ENCODE data around the gene MOB3B. TPM values are rescaled to one million over a fixed set of nuclear protein-coding genes. Genes with fewer than 3 reads are reported as not detected.

MOB3B gene
- polyA plus RNA-seq, 1 of the 3 experiments (the other 2 are of a cell fraction), result 0.90 TPM

GRCh38 chr9:27520986-27521385 is 8.6 kb downstream of the MOB3B start:
- 87% methylated on average over 4 of the region's 4 CpGs for WGBS (ENCODE audit: low lambda C conversion rate)
- Histone ChIP-seq H3F3A (replicated peaks; ENCODE audit: insufficient read depth) (peaks cover 10% of the 10 kb centered on the region), H3K27ac (ENCODE audit: low read depth in 2 of 2, low read length in 1 of 2) (0 out of 4 replicates have a peak overlapping the region, but pooled peaks of 1 of the 2 experiments have one; percentile 69), H3K79me2 (ENCODE audit: insufficient read depth) (peaks cover 5% of the 10 kb centered on the region; the same call in 1 of the 2 replicates), H3K9me3 (no peaks in the 10 kb centered on the region), H3K4me3 (ENCODE audit: low read depth in 2 of 2, low read length in 1 of 2) (no peak overlapping the region), H3K9me2 (no peaks in the 10 kb centered on the region), H3K9ac (no peak overlapping the region), H3K36me3 (replicated peaks in 1 of 2; ENCODE audit: control insufficient read depth in 1 of 2, insufficient read depth in 2 of 2, low read length in 1 of 2) (no peaks in the 10 kb centered on the region), H3K4me1 (ENCODE audit: control insufficient read depth in 1 of 2, insufficient read depth in 2 of 2, low read depth in 1 of 2, low read length in 1 of 2) (peaks cover 0 to 2% of the 10 kb centered on the region in 2 experiments; a peak in 1 of 4 replicates), H2AFZ (ENCODE audit: low read depth) (no peak overlapping the region), H3K27me3 (ENCODE audit: insufficient read depth) (no peaks in the 10 kb centered on the region), H4K20me1 (ENCODE audit: insufficient read depth) (no peaks in the 10 kb centered on the region), H3K4me2 (no peak overlapping the region)
- ChIA-PET POLR2A (no interaction called here), CTCF (interaction anchor here (2.1 kb wide), 1 partner anchor 9 kb away, joined by 11 read pairs; the partner anchor contains the start of gene MOB3B)
- DNase-seq, result no peak
- TF ChIP-seq REST (IDR thresholded peaks at IDR 0.05; ENCODE audit: low read depth, low read length) (peak; percentile 75), EP300 (IDR thresholded peaks at IDR 0.05; ENCODE audit: borderline replicate concordance in 1 of 2, low read depth in 1 of 2, low read length in 1 of 2) (no peak), NRF1 (IDR thresholded peaks at IDR 0.05; ENCODE audit: low read depth, low read length) (no peak)

GRCh38 chr9:27519466-27520465 is 9.8 kb downstream of the MOB3B start:
- no peaks in the 10 kb centered on the region for H3K27me3 ChIP-seq (ENCODE audit: insufficient read depth)
- H3K36me3 ChIP-seq (replicated peaks in 1 of 2; ENCODE audit: control insufficient read depth in 1 of 2, insufficient read depth in 2 of 2, low read length in 1 of 2), result no peaks in the 10 kb centered on the region
- WGBS (ENCODE audit: low lambda C conversion rate), result 20% methylated on average over 10 of the region's 10 CpGs
- no peaks in the 10 kb centered on the region for H3K9me2 ChIP-seq
- CTCF ChIA-PET, result interaction anchor here (2.1 kb wide), 1 partner anchor 10 kb away, joined by 11 read pairs; the partner anchor contains the start of gene MOB3B
- H3F3A ChIP-seq (replicated peaks; ENCODE audit: insufficient read depth), result peaks cover 8% of the 10 kb centered on the region
- peaks cover 5% of the 10 kb centered on the region; the same call in 1 of the 2 replicates for H3K79me2 ChIP-seq (ENCODE audit: insufficient read depth)
- H3K4me3 ChIP-seq (ENCODE audit: low read depth in 2 of 2, low read length in 1 of 2), result no peak overlapping the region
- H3K9ac ChIP-seq, result peak overlapping the region; percentile 29; the same call in 1 of the 2 replicates
- POLR2A ChIA-PET, result no interaction called here
- H3K9me3 ChIP-seq, result no peaks in the 10 kb centered on the region
- DNase-seq, result no peak
- no peak overlapping the region for H2AFZ ChIP-seq (ENCODE audit: low read depth)
- peak overlapping the region in 1 of 2 experiments; percentile 69; a peak in 2 of 4 replicates for H3K27ac ChIP-seq (ENCODE audit: low read depth in 2 of 2, low read length in 1 of 2)
- H4K20me1 ChIP-seq (ENCODE audit: insufficient read depth), result no peaks in the 10 kb centered on the region
- H3K4me2 ChIP-seq, result peak overlapping the region; percentile 19
- H3K4me1 ChIP-seq (ENCODE audit: control insufficient read depth in 1 of 2, insufficient read depth in 2 of 2, low read depth in 1 of 2, low read length in 1 of 2), result peaks cover 0 to 2% of the 10 kb centered on the region in 2 experiments; a peak in 1 of 4 replicates
- TF ChIP-seq IRF3 (IDR thresholded peaks at IDR 0.05; ENCODE audit: low read depth, low read length) (no peak), RCOR1 (IDR thresholded peaks at IDR 0.05; ENCODE audit: low read length) (no peak), NRF1 (IDR thresholded peaks at IDR 0.05; ENCODE audit: low read depth, low read length) (no peak), GATA2 (CRISPR knock-in tag; IDR thresholded peaks at IDR 0.05) (no peak), FOSL2 (IDR thresholded peaks at IDR 0.05; ENCODE audit: borderline replicate concordance, low read depth) (peak; percentile 48; the same call in 1 of the 2 replicates), USF1 (IDR thresholded peaks at IDR 0.05; ENCODE audit: borderline replicate concordance, low read depth) (no peak), SIN3A (IDR thresholded peaks at IDR 0.05; ENCODE audit: borderline replicate concordance, low read depth, low read length) (no peak), TEAD4 (IDR thresholded peaks at IDR 0.05; ENCODE audit: borderline replicate concordance, insufficient read depth) (peak; percentile 38; the same call in 1 of the 2 replicates), ELF1 (IDR thresholded peaks at IDR 0.05) (no peak), PBX3 (IDR thresholded peaks at IDR 0.05) (peak; percentile 74), USF2 (IDR thresholded peaks at IDR 0.05; ENCODE audit: borderline replicate concordance, low read depth, low read length) (no peak), TAF1 (IDR thresholded peaks at IDR 0.05; ENCODE audit: borderline replicate concordance, low read depth, low read length) (no peak), FOXJ3 (CRISPR knock-in tag; IDR thresholded peaks at IDR 0.05) (no peak), JUND (IDR thresholded peaks at IDR 0.05) (peak; percentile 39), POLR2AphosphoS5 (IDR thresholded peaks at IDR 0.05; ENCODE audit: low read depth, low read length) (no peak)
